Measurements from ENCODE around the gene TNKS1BP1.

DNA sequence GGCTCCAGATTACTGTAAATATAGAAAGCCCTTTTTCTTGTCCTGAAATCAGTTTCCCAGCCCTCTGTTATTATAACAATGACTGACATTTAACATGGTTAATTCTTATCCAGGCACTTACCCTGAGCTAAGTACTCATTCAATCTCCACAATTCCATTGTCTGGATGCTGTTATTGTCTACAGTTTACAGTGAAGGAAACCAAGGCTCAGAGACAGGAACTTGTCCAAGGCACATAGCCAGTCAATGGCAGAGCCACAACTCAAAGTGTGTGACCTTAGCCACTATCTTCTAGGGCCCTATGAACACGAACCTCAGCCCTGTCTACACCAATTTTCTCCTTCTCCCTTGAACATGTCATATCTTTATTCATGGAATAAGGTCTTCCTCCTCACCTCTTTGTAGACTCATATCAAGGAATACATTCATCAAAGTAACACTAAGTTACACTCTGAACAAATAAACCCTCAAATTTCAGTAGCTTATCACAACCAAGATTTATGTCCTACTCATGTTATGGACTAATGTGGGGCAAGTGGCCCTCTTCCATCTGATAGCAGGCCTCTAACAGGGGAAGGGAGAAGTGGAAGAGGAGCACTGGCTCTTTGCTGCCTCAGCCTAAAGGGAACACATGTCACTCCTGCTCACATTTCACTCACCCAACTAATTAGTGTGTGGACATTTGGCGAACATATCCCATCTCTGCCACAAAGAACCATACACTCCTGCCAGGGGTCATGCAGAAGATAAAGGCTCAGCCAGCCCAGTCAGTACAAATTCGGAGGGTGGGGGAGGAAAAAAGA is 48.4 kb downstream of the TNKS1BP1 start:
- TF ChIP-seq POLR2AphosphoS5 (IDR thresholded peaks at IDR 0.05; ENCODE audit: low read depth, low read length): no peak
- no peak for TF ChIP-seq FOXP2 (optimal IDR thresholded peaks at IDR 0.05; ENCODE audit: borderline replicate concordance, extremely low read depth, extremely low read length, insufficient read depth)
- TF ChIP-seq, protein P1, sequence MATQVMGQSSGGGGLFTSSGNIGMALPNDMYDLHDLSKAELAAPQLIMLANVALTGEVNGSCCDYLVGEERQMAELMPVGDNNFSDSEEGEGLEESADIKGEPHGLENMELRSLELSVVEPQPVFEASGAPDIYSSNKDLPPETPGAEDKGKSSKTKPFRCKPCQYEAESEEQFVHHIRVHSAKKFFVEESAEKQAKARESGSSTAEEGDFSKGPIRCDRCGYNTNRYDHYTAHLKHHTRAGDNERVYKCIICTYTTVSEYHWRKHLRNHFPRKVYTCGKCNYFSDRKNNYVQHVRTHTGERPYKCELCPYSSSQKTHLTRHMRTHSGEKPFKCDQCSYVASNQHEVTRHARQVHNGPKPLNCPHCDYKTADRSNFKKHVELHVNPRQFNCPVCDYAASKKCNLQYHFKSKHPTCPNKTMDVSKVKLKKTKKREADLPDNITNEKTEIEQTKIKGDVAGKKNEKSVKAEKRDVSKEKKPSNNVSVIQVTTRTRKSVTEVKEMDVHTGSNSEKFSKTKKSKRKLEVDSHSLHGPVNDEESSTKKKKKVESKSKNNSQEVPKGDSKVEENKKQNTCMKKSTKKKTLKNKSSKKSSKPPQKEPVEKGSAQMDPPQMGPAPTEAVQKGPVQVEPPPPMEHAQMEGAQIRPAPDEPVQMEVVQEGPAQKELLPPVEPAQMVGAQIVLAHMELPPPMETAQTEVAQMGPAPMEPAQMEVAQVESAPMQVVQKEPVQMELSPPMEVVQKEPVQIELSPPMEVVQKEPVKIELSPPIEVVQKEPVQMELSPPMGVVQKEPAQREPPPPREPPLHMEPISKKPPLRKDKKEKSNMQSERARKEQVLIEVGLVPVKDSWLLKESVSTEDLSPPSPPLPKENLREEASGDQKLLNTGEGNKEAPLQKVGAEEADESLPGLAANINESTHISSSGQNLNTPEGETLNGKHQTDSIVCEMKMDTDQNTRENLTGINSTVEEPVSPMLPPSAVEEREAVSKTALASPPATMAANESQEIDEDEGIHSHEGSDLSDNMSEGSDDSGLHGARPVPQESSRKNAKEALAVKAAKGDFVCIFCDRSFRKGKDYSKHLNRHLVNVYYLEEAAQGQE (IDR thresholded peaks at IDR 0.05; ENCODE audit: insufficient read depth in 1 of 2, low read depth in 2 of 2, low read length in 2 of 2): no peak
- TF ChIP-seq TAF1 (IDR thresholded peaks at IDR 0.05; ENCODE audit: borderline replicate concordance, insufficient read depth, low read length): no peak
